NCI-H187 (cell line): Measurements from ENCODE around the gene TPO.

Experiments
- DNase-seq, 2 experiments: peaks; one replicate each; lab custom pipeline; 2025; lab: John Stamatoyannopoulos, UW

Gene TPO

GRCh38 chr2:1528273-1529064 lies 115.2 kb downstream of the TPO start:
- DNase-seq, result no peak

DNA sequence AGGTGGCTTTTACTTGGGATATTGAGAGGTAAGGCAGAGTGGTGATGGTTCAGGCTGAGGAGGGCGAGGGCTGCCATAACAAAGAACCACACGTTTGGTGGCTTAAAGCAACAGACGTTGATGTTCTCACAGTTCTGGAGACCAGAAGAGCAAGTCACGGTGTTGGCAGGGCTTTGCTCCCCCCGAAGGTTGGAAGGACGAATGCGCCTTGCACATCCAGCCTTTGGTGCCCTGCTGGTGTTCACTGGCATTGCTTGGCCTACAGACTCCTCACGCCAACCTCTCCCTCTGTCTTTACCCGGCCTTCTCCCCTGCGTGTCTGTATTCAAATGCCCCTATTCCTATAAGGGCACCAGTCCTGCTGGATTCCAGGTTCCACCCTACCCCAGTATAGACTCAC lies 125.4 kb downstream of the TPO start:
- DNase-seq, result no peak

GRCh38 chr2:1539441-1539840 lies 126.2 kb downstream of the TPO start:
- no peak for DNase-seq

- DNase-seq, result no peak
Measured at GRCh38 chr2:1539973-1540372, 126.7 kb downstream of the TPO start.

DNA sequence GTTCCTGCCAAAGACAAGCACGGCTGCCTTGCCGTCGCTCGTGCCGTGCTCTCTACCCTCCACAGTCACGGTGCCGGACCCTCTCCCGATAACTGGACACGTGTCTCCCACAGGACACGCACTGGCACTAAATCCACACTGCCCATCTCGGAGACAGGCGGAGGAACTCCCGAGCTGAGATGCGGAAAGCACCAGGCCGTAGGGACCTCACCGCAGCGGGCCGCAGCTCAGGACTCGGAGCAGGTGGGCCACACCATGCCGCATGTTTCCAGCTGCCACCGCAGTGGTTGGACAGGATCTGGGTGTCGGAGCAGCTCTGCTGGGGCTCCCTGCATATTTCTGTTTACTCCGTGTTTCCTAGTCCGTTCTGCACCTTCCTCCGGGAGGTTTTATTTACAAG lies 127.2 kb downstream of the TPO start:
- no peak for DNase-seq

DNA sequence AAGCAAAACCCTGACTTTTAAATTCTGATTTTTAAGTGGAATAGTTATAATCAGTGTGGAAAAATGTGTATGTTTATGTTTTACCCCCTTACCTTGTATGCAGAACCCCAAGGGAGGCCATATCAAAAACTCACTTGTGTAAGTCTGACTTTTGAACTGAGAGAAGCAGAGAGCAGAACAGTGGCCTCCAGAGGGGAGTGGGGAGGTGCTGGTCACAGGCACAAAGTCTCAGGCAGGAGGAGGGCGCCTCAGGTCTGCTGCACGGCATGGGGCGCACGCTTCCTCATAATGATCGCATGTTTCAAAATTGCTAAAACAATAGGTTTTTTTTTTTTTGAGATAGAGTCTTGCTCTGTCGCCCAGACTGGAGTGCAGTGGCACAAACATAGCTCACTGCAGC lies 127.8 kb downstream of the TPO start:
- no peak for DNase-seq

DNA sequence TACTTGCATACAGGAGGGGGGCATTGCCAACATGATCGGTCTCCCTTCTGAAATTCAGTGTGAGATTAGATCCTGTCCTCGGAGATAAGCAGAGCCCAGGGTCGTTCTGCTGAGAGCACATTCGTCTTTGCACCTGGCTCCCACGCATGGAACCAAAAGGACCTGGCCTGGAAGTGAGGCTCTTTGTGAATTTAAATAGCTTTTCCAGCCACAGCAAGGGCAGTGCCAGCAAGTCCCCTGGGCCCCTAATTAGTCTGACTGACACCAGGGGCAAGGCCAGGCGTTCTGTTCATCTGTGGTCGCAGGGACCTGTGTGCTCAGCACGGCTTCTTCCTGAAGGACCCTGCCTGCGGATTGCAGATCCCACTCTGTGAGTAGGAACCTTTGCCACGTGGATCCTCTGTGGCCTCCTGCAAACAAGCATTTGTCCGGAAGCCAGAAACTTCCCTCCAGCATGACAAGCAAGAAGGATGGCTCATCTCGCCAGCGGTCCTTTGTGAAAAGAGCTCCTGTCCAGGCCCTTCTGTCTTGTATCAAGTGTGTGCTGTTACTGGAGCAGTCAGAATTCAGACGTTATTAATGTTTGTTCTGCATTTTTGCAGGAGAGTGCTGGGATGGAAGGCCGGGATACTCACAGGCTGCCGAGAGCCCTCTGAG lies 128.7 kb downstream of the TPO start:
- DNase-seq, result no peak

DNA sequence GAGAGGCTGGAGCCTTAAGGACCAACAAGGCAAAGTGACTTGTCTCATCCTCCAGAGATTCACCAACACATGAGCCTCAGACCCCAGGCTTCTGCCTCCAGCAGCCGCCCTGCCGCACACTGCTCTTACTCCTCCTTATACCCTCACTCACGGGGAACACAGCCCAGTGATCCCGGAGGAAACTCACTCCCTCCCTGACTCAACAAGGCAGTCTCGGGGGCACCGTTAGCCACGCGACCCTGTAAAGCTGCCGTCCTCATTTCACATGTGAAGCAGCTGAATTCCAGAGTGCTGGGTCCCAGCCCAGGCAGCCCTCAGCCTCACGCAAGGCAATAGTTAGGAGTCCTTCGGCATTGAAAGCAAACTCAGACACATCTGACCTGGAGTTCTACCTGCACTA lies 129.7 kb downstream of the TPO start:
- DNase-seq, result no peak

- no peak for DNase-seq
Measured at GRCh38 chr2:1543776-1544477, 130.7 kb downstream of the TPO start.

DNA sequence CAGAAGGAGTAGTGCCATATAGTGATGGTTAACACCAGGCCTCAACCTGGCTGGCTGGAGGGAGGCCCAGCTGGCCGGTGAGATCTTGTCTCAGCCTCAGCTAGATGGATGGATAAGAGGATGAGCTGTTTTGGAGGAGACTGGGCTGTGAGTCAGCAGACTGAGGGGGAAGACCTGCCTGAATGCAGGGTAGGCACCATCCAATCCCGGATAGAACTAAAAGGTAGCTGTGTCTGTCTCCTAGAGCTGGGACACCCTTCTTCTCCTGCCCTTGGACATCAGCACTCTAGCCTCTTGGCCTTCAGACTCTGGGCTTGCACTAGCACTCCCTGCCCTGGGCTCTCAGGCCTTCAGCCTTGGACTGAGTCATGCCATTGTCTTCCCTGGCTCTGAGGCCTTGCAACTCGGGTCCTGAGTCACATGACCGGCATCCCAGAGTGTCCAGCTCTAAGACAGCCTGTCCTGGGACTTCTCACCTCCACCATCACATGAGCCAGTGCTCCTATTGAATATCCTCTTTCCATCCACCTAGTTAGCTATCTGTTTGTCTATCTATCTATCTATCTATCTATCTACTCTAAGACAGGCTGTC lies 131.3 kb downstream of the TPO start:
- no peak for DNase-seq

DNA sequence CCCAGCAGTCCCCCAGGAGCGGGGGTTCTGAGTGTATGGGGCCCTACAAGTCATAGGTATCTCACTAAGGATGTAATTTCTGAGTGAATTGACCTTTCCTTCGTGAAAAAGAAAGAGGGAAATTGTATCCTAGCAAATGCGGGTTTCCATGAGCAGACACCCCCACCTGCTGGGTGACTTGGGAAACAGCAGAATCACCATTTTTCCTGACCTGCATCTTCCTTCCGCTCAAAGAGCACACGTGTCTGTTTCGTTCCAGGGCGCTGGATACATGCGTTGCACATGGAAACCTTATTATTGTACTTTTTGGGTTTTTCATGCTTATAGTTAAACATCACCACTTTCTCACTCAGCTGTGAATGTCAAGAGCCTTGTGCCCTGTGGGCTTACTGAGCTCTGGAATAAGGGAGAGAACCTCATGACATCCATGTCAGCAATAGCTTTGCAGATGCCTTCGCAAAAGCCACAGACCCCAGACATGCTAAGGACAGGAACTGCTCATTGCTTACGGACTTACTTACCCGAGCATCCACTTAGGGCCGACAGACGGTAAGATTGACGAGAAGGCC lies 132.8 kb downstream of the TPO start:
- peak; percentile 51 to 70 for DNase-seq

DNA sequence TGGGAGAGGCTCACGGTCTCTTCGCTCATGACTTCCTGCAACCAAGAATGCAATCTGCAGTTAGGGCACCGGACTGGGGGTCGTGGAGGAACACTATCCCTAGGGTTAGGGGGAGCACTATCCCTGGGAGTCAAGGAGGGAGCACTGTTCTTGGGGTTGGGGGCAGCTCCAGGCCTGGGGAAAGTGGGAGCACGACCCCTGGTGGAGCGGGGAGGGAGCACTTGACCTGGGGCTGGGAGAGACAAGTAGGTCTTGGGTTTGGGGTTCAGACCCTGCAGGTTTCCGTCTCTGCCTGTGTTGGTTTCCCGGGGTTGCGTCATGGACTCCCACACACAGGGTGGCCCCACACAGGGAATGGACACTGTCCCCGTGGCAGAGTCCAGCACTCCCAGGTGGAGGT lies 133.6 kb downstream of the TPO start:
- DNase-seq, result no peak

GRCh38 chr2:1548910-1549673 lies 135.8 kb downstream of the TPO start:
- no peak for DNase-seq

GRCh38 chr2:1550076-1550475 lies 136.8 kb downstream of the TPO start:
- DNase-seq, result no peak

DNA sequence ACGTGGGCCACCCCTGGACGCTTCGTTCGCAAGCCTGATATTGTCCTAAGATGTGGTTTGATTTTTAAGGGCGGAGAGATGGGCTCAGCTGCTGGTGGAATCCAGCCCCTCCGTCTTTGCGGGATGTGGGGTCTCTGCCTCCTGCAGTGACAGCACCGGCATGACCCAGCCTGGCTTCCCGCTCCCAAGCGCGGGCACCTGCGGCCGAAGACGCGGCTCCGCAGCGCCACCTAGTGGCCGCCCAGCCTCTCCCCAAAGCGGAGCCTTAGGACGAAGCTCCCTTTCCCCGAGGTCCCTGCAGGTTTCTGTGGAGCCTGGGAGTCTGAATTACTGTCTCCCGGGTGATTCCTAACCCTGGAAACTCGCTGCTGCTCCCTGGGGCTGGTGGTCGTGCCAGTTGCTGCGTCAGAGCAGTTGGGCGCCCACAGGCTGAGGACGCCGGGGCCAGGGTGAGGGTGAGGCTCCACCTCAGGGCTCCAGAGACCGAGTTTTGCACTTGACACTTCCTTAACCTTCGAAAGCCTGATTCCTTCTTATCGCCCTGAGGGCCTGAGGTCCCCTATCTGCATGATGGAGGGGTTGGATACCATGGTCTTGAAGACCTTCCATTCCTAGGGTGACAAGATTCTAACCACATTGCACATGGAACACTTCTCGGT lies 137.5 kb downstream of the TPO start:
- peak; percentile 51 to 60 for DNase-seq

DNA sequence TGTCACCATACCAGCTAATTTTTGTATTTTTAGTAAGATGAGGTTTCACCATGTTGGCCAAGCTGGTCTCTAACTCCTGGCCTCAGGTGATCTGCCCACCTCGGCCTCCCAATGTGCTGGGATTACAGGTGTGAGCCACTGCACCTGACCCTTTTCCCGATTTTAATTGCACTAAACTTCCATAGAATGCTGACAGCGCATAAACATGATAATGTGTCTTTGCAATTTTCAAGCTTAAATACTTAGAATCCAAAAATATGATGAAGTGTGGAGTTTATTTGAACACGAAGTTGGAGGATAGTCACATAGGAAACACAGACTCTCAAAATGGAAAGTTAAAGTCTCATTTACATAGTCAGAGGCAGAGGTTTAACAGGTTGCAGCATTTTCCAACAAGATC lies 138.6 kb downstream of the TPO start:
- no peak for DNase-seq

DNA sequence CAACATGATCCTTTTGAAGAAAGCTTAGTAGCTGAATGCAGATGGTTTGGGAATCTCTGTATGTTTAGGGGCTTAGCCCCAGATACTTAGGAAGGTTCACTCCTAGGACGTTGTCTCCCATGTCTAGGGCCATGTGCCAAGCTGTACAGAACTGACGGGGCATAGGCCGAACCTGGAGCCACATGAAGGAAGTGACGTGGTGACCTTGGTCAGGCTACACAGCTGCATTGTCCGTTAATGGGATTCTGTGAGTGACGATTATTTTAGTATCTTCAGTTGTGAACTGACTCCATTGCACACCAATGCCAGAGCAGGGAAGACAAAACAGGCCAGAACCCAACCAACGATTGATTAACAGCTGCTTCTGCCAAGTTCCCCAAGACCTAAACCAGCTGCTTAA lies 139.3 kb downstream of the TPO start:
- DNase-seq, result no peak

DNA sequence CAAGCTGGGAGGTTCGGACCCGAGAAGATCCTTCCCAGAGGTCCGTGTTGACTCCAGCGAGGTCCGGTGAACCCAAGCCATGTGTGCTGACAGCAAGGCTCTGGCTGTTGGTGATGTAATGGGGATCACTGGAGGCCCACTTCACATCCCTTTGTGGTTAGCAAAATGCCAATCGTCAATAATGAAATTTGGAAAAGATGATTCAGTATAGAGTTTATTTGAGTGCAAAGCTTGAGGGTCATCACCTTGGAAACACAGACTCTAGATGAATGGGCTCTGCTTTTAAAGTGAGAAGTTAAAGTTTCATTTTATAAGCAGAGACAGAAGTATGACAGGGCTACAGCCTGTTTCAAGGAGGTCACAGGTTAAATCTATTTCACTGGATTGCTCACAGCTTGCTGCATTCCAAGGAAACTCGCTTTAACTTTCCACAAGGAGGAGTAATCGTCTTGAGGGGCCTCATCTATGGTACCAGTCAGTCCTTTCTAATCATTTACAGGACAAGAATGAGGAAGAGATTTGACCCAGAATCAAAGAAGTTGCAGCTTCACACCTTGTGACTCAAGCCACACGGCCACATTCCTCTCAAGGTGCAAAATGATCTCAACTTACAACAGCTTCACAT lies 140.5 kb downstream of the TPO start:
- no peak for DNase-seq

- no peak for DNase-seq
Measured at GRCh38 chr2:1556286-1556685, 143.0 kb downstream of the TPO start.

GRCh38 chr2:1556776-1557466 lies 143.7 kb downstream of the TPO start:
- no peak for DNase-seq
